GM18873 (cell line): Measurements from ENCODE around the gene PTCH2.
"Not testable (repeated sequence)": the region's sequence is repeated elsewhere in the genome, so short reads cannot be mapped to it uniquely, and the experiment has no call there.

Experiments
- ATAC-seq: cut with Tn5 transposase; IDR thresholded peaks from one replicate; pipeline ENCODE4 v1.9.1; 2021; ENCODE audit warnings: mild to moderate bottlenecking, moderate library complexity, moderate number of reproducible peaks; ENCODE audit not compliant: unreplicated experiment, low FRiP score

Gene PTCH2

DNA sequence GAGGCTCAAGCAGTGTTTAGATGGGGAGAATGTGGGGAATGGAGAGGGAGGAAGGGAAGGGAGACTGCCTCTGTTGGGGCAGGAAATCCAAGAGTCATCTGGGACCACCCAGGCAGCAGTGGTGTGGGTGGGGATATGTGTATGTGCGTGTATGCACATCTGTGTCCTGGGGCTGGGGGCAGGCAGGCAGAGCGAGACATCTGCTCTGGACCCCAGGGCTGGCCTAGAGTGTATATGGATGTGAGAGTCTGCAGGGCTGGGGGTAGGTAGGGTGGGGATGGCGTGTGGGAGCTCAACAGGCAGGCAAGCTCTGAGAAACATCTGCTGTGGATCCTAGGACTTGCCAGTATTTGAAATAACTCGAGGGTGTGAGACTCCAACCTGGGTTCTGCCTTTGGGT lies 3.5 kb downstream of the PTCH2 start:
- ATAC-seq: no peak

GRCh38 chr1:44838294-44838693 lies 4.8 kb downstream of the PTCH2 start:
- not testable (repeated sequence) for ATAC-seq

DNA sequence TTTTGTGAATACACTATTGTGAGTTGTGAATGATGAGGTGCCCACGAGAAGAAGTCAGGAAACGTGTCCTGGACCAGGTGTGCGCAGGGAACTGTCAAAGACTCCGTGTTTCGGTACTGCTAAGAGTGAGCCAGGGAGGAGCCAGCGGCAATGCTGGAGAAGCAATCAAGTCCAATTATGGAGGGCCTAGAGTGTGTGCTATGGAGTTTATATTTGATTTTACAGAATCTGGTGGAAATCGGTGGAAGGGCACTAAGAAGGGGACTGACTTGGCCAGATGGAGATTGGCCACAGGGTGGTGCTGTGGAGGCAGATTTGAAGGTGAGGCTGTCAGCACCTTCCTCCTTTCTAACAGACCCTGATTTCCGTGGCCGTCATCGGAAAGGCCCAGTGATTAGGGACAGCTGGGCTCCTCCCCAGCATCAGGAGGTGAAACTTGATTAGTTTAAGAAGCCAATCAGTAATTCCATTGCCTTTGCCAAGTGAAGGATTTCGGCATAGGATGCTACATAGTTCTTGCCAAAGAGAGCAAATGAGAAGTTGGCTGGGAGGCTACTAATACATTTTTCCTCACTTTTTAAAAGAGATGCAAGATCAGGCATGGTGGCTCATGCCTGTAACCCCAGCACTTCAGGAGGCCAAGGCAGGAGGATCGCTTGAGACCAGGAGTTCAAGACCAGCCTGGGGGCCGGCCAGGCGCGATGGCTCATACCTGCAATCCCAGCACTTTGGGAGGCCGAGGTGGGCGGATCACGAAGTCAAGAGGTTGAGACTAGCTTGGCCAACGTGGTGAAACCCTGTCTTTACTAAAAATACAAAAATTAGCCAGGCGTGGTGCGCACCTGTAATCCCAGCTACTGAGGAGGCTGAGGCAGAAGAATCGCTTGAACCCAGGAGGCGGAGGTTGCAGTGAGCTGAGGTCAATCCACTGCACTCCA lies 7.0 kb downstream of the PTCH2 start:
- ATAC-seq: no peak

DNA sequence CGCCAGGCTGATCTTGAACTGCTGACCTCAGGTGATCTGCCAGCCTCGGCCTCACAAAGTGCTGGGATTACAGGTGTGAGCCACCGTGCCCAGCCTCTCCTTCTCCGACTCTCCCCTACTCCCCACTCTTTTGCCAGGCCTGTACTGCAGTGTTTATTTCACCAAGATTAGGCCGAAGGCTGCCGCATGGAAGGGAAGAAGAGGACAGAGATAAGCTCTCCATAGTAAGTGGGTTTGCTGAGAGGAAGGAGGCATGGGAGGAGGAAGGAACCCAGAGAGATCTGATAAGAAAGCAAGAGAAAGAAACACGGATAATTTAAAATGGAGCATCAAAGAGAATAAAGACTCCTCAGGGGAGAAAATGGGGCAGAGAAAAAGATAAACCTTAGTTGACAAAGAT lies 8.7 kb downstream of the PTCH2 start:
- ATAC-seq: no peak

- no peak for ATAC-seq
These were observed 10.9 kb downstream of the PTCH2 start for GRCh38 chr1:44832056-44832705.

- ATAC-seq: no peak
These were observed 11.5 kb downstream of the PTCH2 start for GRCh38 chr1:44831516-44831915.

DNA sequence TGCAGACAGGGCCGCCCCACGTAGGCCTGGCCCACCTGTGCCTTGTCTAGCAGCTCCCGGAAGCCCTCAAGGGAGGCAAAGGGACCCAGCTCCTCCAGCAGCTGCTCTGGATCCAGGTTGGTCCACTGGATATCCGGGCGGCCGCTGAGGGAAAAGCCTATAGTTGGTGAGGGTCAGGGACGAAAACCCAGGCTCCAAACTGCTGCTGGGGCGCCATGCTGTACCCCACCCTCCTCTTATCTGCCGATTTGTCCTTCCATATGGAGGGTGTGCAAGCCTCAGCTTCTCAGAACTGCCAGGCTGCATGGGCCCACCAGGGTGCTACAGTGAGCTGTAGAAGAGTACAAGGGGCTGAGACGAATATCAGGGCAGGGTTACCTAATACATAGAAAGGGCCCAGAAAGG lies 12.2 kb downstream of the PTCH2 start:
- ATAC-seq: no peak

DNA sequence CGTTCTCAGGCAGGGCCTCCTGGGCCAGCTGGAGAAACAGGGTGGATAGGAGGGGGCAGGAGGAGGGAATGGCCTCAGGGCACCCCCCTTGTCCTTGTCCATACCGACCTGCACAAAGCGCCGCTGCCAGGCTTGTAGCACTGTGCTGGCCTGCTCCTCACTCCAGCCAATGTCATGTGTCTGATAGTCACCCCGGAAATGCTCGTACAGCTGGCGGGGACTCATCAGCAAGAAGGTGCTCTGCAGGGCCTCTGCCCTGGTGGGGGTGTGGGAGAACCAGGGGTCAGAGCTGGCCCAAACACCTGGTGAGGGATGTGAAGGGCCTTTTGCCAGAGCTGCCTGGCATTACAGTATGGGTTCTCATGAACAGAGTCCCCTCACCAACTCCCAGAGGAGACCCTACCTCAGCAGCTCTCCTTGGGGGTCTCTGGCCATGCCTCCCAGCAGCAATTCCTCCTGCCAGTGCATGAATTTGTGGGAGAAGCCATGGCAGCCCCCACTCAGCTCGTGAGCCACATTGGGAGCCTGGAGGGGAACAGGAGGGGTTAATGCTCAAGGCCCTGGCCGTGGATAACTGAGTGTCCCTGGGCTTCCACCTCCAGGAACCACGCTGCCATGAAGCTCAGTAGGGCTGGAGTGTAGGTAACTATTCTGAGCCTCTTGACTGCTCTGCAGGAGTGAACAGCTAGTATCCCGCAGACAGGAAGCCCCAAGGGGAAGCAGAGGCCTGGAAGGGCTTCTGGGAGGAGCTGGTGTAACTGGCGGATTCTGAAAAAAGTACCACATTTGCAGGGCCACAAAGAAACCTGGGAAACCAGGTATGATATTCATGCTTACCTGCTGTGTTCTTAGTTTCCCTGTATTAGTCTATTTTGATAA lies 13.3 kb downstream of the PTCH2 start:
- ATAC-seq: no peak

DNA sequence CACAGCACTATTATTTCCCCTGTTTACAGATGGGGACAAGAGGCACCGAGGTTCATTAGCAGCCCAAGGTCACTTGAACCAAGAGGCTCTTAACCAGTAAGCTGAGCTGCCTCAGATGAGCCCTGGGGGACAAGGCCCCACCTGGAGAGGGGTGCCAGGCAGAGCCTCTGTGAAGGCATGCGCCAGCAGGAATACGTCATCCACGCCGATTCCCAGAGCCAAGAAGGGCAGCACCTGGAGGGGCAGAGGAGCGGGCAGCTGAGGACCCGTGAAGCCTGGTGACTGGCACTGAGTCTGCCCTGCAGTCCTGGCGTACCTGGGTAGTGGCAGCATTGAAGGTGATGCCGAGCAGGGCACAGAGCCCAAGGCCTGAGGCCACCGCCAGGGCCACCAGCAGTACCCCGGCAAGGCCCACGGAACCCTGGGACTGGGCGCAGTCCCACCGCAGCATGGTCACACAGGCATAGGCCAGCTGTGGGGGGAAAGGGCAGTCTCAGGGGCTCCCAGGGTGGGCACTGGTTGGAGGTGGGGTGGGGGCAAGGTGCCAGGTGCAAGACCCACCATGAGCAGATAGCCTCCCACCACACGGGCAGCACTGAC lies 14.1 kb downstream of the PTCH2 start:
- no peak for ATAC-seq

- no peak for ATAC-seq
These were observed 14.9 kb downstream of the PTCH2 start for GRCh38 chr1:44828003-44828651.

DNA sequence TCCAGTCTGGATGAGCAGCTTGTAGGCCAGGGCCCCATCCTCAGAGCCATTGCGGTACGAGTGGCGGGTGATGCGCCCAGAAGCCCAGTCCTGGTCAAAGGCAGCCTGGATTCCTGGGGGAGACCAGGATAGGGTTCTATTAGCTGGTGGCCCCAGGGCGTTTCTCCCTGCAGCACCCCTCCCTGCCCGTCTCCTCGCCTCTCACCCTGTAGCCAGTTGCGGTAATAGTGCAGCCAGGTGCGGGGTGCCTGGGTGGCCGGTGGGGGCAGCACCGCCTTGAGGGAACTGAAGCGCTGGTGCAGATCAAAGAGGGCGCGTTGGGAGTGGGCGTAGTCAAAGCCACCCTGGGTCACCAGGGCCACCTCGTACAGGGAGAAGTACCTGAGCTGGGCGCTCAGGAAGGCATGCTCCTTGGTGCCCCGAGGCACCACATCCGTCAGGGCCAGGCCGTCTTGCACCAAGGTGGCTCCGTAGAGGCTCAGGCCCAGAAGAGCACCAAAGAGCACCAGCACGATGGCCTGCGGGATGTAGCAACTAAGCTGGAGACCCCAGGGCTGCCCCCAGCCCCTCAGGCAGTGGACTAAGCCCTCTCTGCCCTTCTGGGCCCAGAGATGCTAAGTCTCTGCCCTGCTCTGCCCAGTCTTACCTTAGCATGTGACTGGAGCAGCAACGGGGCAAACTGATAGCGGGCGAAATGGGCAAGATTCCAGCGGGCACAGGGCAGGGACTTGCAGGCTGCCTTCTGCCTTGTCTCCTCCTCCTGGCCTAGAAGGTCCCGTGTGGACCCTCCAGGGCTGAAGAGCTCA lies 15.7 kb downstream of the PTCH2 start:
- ATAC-seq: no peak

- ATAC-seq: no peak
These were observed 16.5 kb downstream of the PTCH2 start for GRCh38 chr1:44826375-44827196.

DNA sequence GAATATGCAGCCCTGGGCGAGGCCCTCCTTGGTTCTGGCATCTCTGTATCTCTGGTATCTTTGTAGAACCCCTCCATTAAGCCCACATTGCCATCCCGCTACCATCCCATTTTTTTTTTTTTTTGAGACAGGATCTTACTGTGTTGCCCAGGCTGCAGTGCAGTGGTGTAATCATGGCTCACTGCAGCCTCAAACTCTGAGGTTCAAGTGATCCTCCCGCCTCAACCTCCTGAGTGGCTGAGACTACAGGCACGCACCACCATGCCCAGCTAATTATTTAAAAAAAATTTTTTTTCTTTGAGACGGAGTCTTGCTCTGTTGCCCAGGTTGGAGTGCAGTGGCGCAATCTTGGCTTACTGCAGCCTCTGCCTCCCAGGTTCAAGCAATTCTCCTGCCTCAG lies 18.7 kb downstream of the PTCH2 start:
- not testable (repeated sequence) for ATAC-seq

DNA sequence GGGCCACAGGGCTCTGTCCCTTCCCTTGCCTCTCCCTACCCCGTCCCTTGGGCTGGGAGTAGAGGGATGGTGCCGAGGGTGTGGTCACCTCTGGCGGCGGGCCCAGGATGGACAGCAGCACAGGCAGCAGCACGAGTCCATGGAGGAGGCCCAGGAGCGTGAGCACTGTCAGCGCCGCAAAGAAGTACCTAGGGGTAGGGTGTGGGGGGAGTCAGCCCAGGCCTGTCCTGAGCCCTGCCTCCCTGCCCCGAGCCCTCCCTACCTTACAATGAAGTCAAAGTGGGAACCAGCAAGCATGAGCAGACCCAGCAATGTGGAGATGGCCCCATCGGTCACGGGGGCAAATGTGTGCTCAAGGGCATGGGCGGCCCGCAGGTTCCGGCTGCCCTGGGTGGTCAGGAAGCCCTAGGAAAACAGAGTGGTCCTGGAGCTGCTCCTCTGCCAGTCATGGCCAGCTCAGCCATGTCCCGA lies 20.0 kb downstream of the PTCH2 start:
- no peak for ATAC-seq

DNA sequence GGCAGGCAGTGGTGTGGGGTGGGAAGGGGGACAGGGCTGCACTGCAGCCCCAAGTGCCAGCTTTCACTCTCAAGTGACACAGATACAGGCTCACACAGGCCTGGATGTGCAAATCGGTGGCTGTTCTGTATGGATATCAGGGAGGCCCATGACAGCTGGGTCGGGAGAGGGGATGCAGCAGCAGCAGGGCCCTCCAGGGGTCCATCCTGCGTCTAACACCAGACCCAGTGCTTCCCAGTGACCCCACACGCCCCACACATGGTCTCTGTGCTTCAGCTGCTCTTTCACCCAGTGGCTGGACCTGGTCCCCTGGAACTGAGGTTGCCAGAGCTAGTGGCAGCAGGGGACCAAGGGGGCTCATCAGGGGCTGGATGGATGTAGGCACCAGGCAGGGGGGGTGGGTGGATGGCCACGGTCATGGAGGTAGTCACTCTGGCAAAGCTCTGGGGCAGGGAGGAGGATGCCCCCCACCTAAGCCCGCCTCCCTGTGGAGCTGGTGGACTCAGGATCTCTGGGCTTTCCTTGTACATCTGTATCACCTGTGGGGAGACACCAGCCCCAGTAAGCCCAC lies 20.8 kb downstream of the PTCH2 start:
- no peak for ATAC-seq

DNA sequence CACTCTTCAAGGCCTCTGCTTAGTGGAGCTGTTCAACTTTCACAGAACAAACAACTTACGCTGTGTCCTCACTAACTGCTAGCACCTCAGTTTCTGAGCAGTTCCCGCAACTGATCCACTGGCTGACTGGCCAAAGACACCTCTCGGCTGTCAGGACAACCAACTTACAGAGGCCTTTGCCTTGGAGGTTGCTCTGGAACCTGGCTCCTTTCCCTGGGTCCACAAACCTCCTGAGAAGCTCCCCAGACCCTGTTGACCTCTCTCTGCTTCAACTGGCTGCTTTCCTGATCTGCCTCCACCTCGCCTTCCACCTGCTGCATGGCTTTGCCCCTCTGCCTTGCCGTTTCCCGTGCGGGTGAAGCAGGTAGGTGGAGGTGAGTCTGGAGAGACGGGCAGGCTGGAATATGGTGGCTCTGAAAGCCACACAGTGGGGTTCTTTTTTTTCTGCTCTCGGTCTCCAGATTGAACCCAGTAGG lies 21.8 kb downstream of the PTCH2 start:
- ATAC-seq: no peak

DNA sequence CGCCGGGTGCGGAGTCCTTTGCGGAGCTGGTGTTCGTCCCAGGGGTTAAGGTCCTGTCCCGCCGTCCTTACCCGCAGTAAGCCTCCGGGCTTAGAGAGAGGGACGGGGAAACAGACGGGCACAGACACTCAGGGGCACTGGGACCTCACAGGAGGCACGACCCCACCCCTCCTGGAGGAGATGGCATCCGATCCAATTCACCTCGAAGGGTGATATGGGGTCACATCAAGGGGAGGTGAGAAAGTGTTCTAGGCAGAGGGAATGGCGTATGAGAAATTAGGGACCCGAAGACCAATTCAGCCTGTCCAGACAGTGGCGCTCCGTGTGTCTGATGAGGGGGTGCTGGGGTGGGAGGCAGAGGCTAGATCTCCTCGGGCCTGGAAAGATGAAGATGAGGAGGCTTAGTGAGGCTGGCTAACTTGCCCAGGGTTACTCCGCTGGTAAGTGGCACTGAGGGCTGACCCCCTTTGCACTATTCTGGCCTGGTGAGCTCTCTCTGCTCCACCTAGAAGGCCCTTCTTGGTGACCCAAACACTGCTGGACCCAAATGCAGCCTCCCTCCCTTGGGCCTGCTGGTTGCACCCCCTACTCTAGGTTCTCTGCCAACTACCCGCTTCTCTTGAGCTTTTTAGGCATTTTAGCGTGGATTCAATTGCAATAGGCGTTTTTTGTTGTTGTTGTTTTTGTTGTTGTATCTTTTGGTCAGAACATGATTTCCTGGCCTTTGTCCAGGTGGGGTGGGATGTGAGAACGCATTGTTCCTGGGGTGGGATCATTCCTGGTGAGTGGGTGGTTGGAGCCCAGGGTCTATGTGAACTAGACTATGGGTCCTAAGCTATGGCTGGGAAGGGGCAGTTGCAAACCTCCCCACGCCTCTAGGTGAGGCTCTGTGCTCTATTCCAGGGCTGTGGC lies 22.5 kb downstream of the PTCH2 start:
- no peak for ATAC-seq
